GM12892 (cell line): ENCODE results near the gene C9orf57.
"Not testable (repeated sequence)": the region's sequence is repeated elsewhere in the genome, so short reads cannot be mapped to it uniquely, and the experiment has no call there.

Experiments used
- DNase-seq: peaks from one replicate; pipeline ENCODE4 v3.0.0; 2011; ENCODE audit not compliant: insufficient read length
- FAIRE-seq: peaks from 2 replicates; lab custom pipeline; 2011; peaks lifted over from hg19 to GRCh38; lab: Jason Lieb, UNC
- POLR2A ChIP-seq: IDR thresholded peaks from 2 replicates; pipeline ENCODE4 v1.6.1; 2011; ENCODE audit warnings: low read depth, low read length, control low read depth
- POLR2AphosphoS5 ChIP-seq: IDR thresholded peaks from 2 replicates; pipeline ENCODE4 v1.6.1; 2011; ENCODE audit warnings: low read depth, low read length, control low read depth
- TAF1 ChIP-seq: IDR thresholded peaks from 2 replicates; pipeline ENCODE4 v1.6.1; 2011; ENCODE audit warnings: low read depth, mild to moderate bottlenecking, control low read depth, low read length, borderline replicate concordance

Gene C9orf57

GRCh38 chr9:72013292-72013760 is 47.1 kb downstream of the C9orf57 start:
- FAIRE-seq (no peak), DNase-seq (no peak)
- no peak for TF ChIP-seq POLR2AphosphoS5
- no peak for TF ChIP-seq TAF1
- no peak for TF ChIP-seq POLR2A

GRCh38 chr9:72012646-72013045 is 47.8 kb downstream of the C9orf57 start:
- FAIRE-seq, result no peak
- DNase-seq, result no peak

GRCh38 chr9:72007726-72008125 is 52.7 kb downstream of the C9orf57 start:
- FAIRE-seq, result not testable (repeated sequence)

More at GRCh38 chr9:72012646-72013045, 47.8 kb downstream of the C9orf57 start:
- TF ChIP-seq POLR2AphosphoS5 (no peak), TAF1 (no peak)

GRCh38 chr9:72006501-72006900 is 53.9 kb downstream of the C9orf57 start:
- TF ChIP-seq POLR2AphosphoS5 (no peak), TAF1 (no peak), POLR2A (no peak)
- no peak for FAIRE-seq
- no peak for DNase-seq

More at GRCh38 chr9:72007726-72008125, 52.7 kb downstream of the C9orf57 start:
- DNase-seq, result not testable (repeated sequence)

GRCh38 chr9:72005451-72005850 is 55.0 kb downstream of the C9orf57 start:
- FAIRE-seq (no peak), DNase-seq (no peak)
- TF ChIP-seq POLR2AphosphoS5, result no peak
- no peak for TF ChIP-seq POLR2A
- TF ChIP-seq TAF1, result no peak
